GM12878 (cell line): Measurements from ENCODE around the gene ITPRIP. TPM values are rescaled to one million over a fixed set of nuclear protein-coding genes. Genes with fewer than 3 reads are reported as not detected.
A peak's percentile ranks its signal among the peaks of the same experiment; 100 is the strongest.

ENCODE experiments used
- BCL11A ChIP-seq: IDR thresholded peaks from 2 replicates; pipeline ENCODE4 v1.6.1; 2011; ENCODE audit warnings: low read depth, low read length
- BHLHE40 ChIP-seq, 2 experiments: fragments of 450-650 bp in 1 of 2; IDR thresholded peaks; 2 replicates each; pipeline ENCODE4 v1.6.1; 2011 to 2017; ENCODE audit warnings: low read depth in 2 of 2, borderline replicate concordance in 1 of 2, improper control_type of control experiment in 1 of 2, low read length in 1 of 2, mild to moderate bottlenecking in 1 of 2
- CBX3 ChIP-seq: fragments of 200-600 bp; sonication (generic); IDR thresholded peaks from 2 replicates; pipeline ENCODE4 v1.6.1; 2016; ENCODE audit warnings: low read depth, borderline replicate concordance
- CHD1 ChIP-seq: IDR thresholded peaks from 2 replicates; pipeline ENCODE4 v1.6.1; 2012; ENCODE audit warnings: low read depth, low read length, improper control_type of control experiment
- ETV6 ChIP-seq, 2 experiments: fragments of 450-650 bp in 1 of 2; IDR thresholded peaks in 1 of 2; conservative IDR thresholded peaks in 1 of 2; 2 replicates each; pipeline ENCODE4 v1.6.1; 2014; ENCODE audit warnings: antibody characterized with exemption in 1 of 2, borderline replicate concordance in 1 of 2, low read depth in 1 of 2, mild to moderate bottlenecking in 1 of 2, moderate library complexity in 1 of 2
- EZH2 ChIP-seq: IDR thresholded peaks from 2 replicates; pipeline ENCODE4 v1.6.1; 2012; ENCODE audit warnings: low read depth, mild to moderate bottlenecking, control low read depth, inconsistent platforms, low read length, borderline replicate concordance; ENCODE audit not compliant: control insufficient read depth
- JUNB ChIP-seq: IDR thresholded peaks from 2 replicates; pipeline ENCODE4 v1.6.1; 2016; ENCODE audit warnings: antibody characterized with exemption, mild to moderate bottlenecking
- KLF5 ChIP-seq: fragments of 450-650 bp; IDR thresholded peaks from 2 replicates; pipeline ENCODE4 v1.6.1; 2014; ENCODE audit warnings: mild to moderate bottlenecking; ENCODE audit not compliant: partially characterized antibody
- MEF2A ChIP-seq: IDR thresholded peaks from 2 replicates; pipeline ENCODE4 v1.6.1; 2011; ENCODE audit warnings: low read depth, mild to moderate bottlenecking, low read length, moderate library complexity; ENCODE audit not compliant: insufficient read depth
- MTA2 ChIP-seq: fragments of 450-650 bp; IDR thresholded peaks from 2 replicates; pipeline ENCODE4 v1.6.1; 2016; ENCODE audit warnings: low read depth, mild to moderate bottlenecking, moderate library complexity
- MXI1 ChIP-seq: fragments of 150-350 bp; IDR thresholded peaks from 2 replicates; pipeline ENCODE4 v1.6.1; 2011; ENCODE audit warnings: low read depth, mild to moderate bottlenecking, inconsistent platforms, low read length, improper control_type of control experiment
- NFIC ChIP-seq: IDR thresholded peaks from 2 replicates; pipeline ENCODE4 v1.6.1; 2012; ENCODE audit warnings: low read depth, mild to moderate bottlenecking, inconsistent platforms, low read length, moderate library complexity
- NFXL1 ChIP-seq: fragments of 450-650 bp; IDR thresholded peaks from 2 replicates; pipeline ENCODE4 v1.6.1; 2017; ENCODE audit warnings: antibody characterized with exemption, mild to moderate bottlenecking, borderline replicate concordance
- NFYA ChIP-seq: IDR thresholded peaks from 2 replicates; pipeline ENCODE4 v1.6.1; 2011; ENCODE audit warnings: low read depth, mild to moderate bottlenecking, low read length, improper control_type of control experiment, borderline replicate concordance
- NR2C1 ChIP-seq: fragments of 450-650 bp; IDR thresholded peaks from 2 replicates; pipeline ENCODE4 v1.6.1; 2017; ENCODE audit warnings: antibody characterized with exemption, mild to moderate bottlenecking, moderate library complexity
- PAX5 ChIP-seq: IDR thresholded peaks from 2 replicates; pipeline ENCODE4 v1.6.1; 2011; ENCODE audit warnings: low read depth, low read length, borderline replicate concordance
- RAD51 ChIP-seq: fragments of 450-650 bp; IDR thresholded peaks from 2 replicates; pipeline ENCODE4 v1.6.1; 2016; ENCODE audit warnings: moderate library complexity, mild to moderate bottlenecking, inconsistent platforms
- SMC3 ChIP-seq: IDR thresholded peaks from 2 replicates; pipeline ENCODE4 v1.6.1; 2011; ENCODE audit warnings: low read length, improper control_type of control experiment, borderline replicate concordance
- SP1 ChIP-seq: IDR thresholded peaks from one replicate; pipeline ENCODE4 v1.6.1; 2011; ENCODE audit warnings: low read depth, low read length
- TAF1 ChIP-seq: IDR thresholded peaks from 2 replicates; pipeline ENCODE4 v1.6.1; 2011; ENCODE audit warnings: mild to moderate bottlenecking, low read depth, low read length, borderline replicate concordance
- TBL1XR1 ChIP-seq: IDR thresholded peaks from 2 replicates; pipeline ENCODE4 v1.6.1; 2012; ENCODE audit warnings: low read depth, low read length, improper control_type of control experiment
- YBX1 ChIP-seq: fragments of 450-650 bp; IDR thresholded peaks from 2 replicates; pipeline ENCODE4 v1.6.1; 2016; ENCODE audit warnings: antibody characterized with exemption
- polyA plus RNA-seq, 11 experiments: library from polyadenylated mRNA; depleted of rRNA in 4 of 11; unstranded in 6 of 11; stranded (reverse) in 5 of 11; fragments of >200 nt; fragmentation: Nextera tagmentation in 4 of 11; fragmentation: Illumina TruSeq in 1 of 11; extraction: Ambion mirVana in 4 of 11; extraction: Trizol in 1 of 11; gene quantifications; 1 replicate in 1 of 11; 2 replicates in 10 of 11; pipeline versions ENCODE4 v1.2.1 to v1.2.3, GENCODE V29; 2011 to 2016; ENCODE audit warnings: inconsistent platforms in 2 of 11, missing spikeins in 2 of 11, low read depth in 1 of 11
- total RNA-seq, 4 experiments: library from RNA; depleted of rRNA in 3 of 4; stranded (reverse); fragments of >200 nt in 3 of 4; fragmentation: Illumina TruSeq in 1 of 4; extraction: Trizol in 1 of 4; gene quantifications; 2 replicates each; pipeline versions ENCODE4 v1.2.1 to v1.2.3, GENCODE V29; 2013 to 2021
- TF ChIP-seq, protein P1 (sequence below): IDR thresholded peaks from 2 replicates; pipeline ENCODE4 v1.6.1; 2012; ENCODE audit warnings: low read length, inconsistent platforms
- TF ChIP-seq, protein P2 (sequence below): fragments of 450-650 bp; IDR thresholded peaks from 2 replicates; pipeline ENCODE4 v1.6.1; 2016; ENCODE audit warnings: mild to moderate bottlenecking, moderate library complexity, borderline replicate concordance
- TF ChIP-seq, protein P3 (sequence below): fragments of 450-650 bp; IDR thresholded peaks from 2 replicates; pipeline ENCODE4 v1.6.1; 2017; ENCODE audit warnings: mild to moderate bottlenecking

ITPRIP gene
- total and polyA plus RNA-seq, 10 of the 15 experiments (the other 5 are each of a cell fraction or from before 2014, with no cell fraction given), result 0.82 to 10.4 (median 5.9) TPM

DNA sequence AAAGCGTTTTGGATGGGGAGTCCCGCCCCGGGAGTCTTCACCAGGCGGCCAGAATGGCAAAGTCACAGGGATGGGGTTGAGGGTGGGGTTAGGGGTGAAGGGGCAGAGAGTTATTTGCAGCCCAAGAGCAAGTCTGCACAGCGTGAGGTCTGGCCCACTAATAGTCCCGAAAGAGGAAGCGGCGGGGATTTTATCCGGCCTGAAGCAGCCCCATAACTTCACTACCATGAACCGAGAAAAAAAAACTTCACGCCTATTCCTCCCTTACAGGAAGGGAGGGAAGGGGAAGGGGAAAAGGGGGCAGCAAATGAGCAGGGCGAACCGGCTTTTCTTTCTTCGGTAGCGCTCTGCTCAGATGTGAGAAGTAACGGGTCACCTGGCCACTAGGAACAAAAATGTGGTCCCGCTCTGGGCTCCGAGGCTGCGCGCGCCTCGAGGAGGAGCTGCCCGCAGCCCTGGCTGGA, 712 bp downstream of the ITPRIP start (continued):
- peak; percentile 38; the same call in 1 of the 2 replicates for TF ChIP-seq MTA2
- no peak for TF ChIP-seq NFXL1
- peak; percentile 42; the same call in 1 of the 2 replicates for TF ChIP-seq TAF1
- TF ChIP-seq NFYA, result no peak
- 0 out of 2 replicates have a peak, but pooled peaks have one; percentile 32 for TF ChIP-seq MEF2A
- TF ChIP-seq SMC3, result no peak
- 0 out of 2 replicates have a peak, but pooled peaks have one; percentile 24 for TF ChIP-seq TBL1XR1
- no peak for TF ChIP-seq PAX5
- no peak for TF ChIP-seq SP1
- TF ChIP-seq MXI1, result 0 out of 2 replicates have a peak, but pooled peaks have one; percentile 25
- peak in 1 of 2 experiments; percentile 59; a peak in 2 of 4 replicates for TF ChIP-seq ETV6 (conservative IDR thresholded peaks at IDR 0.05 in 1 of 2, IDR thresholded peaks at IDR 0.05 in 1 of 2; ENCODE audit: borderline replicate concordance in 1 of 2, low read depth in 1 of 2)
- TF ChIP-seq, protein P1, sequence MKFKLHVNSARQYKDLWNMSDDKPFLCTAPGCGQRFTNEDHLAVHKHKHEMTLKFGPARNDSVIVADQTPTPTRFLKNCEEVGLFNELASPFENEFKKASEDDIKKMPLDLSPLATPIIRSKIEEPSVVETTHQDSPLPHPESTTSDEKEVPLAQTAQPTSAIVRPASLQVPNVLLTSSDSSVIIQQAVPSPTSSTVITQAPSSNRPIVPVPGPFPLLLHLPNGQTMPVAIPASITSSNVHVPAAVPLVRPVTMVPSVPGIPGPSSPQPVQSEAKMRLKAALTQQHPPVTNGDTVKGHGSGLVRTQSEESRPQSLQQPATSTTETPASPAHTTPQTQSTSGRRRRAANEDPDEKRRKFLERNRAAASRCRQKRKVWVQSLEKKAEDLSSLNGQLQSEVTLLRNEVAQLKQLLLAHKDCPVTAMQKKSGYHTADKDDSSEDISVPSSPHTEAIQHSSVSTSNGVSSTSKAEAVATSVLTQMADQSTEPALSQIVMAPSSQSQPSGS, result no peak
- no peak for TF ChIP-seq KLF5
- no peak for TF ChIP-seq CHD1
- no peak for TF ChIP-seq JUNB
- no peak for TF ChIP-seq NFIC
- no peak; the same call in 1 of the 2 replicates for TF ChIP-seq BCL11A
- peak; percentile 59; the same call in 1 of the 2 replicates for TF ChIP-seq NR2C1
- TF ChIP-seq, protein P2, sequence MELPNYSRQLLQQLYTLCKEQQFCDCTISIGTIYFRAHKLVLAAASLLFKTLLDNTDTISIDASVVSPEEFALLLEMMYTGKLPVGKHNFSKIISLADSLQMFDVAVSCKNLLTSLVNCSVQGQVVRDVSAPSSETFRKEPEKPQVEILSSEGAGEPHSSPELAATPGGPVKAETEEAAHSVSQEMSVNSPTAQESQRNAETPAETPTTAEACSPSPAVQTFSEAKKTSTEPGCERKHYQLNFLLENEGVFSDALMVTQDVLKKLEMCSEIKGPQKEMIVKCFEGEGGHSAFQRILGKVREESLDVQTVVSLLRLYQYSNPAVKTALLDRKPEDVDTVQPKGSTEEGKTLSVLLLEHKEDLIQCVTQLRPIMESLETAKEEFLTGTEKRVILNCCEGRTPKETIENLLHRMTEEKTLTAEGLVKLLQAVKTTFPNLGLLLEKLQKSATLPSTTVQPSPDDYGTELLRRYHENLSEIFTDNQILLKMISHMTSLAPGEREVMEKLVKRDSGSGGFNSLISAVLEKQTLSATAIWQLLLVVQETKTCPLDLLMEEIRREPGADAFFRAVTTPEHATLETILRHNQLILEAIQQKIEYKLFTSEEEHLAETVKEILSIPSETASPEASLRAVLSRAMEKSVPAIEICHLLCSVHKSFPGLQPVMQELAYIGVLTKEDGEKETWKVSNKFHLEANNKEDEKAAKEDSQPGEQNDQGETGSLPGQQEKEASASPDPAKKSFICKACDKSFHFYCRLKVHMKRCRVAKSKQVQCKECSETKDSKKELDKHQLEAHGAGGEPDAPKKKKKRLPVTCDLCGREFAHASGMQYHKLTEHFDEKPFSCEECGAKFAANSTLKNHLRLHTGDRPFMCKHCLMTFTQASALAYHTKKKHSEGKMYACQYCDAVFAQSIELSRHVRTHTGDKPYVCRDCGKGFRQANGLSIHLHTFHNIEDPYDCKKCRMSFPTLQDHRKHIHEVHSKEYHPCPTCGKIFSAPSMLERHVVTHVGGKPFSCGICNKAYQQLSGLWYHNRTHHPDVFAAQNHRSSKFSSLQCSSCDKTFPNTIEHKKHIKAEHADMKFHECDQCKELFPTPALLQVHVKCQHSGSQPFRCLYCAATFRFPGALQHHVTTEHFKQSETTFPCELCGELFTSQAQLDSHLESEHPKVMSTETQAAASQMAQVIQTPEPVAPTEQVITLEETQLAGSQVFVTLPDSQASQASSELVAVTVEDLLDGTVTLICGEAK, result no peak
- no peak for TF ChIP-seq BHLHE40 (IDR thresholded peaks at IDR 0.05; ENCODE audit: borderline replicate concordance in 1 of 2, low read depth in 2 of 2, low read length in 1 of 2)
- TF ChIP-seq, protein P3, sequence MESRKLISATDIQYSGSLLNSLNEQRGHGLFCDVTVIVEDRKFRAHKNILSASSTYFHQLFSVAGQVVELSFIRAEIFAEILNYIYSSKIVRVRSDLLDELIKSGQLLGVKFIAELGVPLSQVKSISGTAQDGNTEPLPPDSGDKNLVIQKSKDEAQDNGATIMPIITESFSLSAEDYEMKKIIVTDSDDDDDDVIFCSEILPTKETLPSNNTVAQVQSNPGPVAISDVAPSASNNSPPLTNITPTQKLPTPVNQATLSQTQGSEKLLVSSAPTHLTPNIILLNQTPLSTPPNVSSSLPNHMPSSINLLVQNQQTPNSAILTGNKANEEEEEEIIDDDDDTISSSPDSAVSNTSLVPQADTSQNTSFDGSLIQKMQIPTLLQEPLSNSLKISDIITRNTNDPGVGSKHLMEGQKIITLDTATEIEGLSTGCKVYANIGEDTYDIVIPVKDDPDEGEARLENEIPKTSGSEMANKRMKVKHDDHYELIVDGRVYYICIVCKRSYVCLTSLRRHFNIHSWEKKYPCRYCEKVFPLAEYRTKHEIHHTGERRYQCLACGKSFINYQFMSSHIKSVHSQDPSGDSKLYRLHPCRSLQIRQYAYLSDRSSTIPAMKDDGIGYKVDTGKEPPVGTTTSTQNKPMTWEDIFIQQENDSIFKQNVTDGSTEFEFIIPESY, result no peak
- no peak for TF ChIP-seq RAD51
- TF ChIP-seq EZH2, result no peak
- TF ChIP-seq YBX1, result no peak
- TF ChIP-seq CBX3, result no peak
